HG03520 (cell line): ENCODE results near the gene MMP7.
"Not testable (repeated sequence)": the region's sequence is repeated elsewhere in the genome, so short reads cannot be mapped to it uniquely, and the experiment has no call there.

ENCODE experiments used
- ATAC-seq: cut with Tn5 transposase; IDR thresholded peaks from one replicate; pipeline ENCODE4 v1.9.1; 2021; ENCODE audit warnings: mild to moderate bottlenecking, moderate library complexity; ENCODE audit not compliant: unreplicated experiment

The MMP7 gene

DNA sequence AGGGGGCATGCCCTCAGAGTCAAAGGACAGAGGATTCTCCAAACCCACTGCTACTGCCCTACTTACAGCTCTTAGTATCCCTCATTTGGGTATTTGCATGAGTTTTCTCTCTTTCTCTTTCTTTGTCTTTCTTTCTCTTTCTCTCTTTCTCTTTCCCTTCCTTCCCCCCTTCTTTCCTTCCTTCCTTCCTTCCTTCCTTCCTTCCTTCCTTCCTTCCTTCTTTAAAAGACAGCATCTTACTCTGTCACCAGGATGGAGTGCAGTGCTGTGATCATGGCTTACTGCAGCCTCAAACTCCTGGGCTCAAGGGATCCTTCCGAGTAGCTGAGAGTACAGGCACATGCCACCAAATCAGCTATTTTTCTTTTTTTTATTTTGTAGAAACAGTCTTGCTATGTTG, 14.0 kb upstream of the MMP7 start:
- no peak for ATAC-seq

- ATAC-seq = no peak
Measured at GRCh38 chr11:102539567-102539966, 9.0 kb upstream of the MMP7 start.

DNA sequence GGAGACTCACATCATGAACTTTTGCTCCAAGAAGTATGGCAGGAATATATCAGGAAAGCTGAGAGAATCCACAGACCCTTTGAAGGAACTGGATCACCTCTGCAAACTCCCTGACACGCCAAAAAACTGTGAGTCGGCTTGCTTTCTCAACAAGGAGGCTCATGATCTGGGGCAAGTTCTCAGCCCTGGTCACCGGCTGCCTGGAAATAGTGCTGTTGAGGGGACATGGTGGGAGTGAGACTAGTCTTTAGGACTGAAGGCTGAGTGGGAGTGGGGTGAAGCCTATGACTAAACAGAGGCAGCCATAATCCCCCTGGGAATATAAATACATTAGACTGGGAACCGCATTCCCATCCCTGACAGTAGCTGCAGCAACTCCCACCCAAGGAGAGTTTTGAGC, 8.4 kb upstream of the MMP7 start:
- ATAC-seq = no peak

DNA sequence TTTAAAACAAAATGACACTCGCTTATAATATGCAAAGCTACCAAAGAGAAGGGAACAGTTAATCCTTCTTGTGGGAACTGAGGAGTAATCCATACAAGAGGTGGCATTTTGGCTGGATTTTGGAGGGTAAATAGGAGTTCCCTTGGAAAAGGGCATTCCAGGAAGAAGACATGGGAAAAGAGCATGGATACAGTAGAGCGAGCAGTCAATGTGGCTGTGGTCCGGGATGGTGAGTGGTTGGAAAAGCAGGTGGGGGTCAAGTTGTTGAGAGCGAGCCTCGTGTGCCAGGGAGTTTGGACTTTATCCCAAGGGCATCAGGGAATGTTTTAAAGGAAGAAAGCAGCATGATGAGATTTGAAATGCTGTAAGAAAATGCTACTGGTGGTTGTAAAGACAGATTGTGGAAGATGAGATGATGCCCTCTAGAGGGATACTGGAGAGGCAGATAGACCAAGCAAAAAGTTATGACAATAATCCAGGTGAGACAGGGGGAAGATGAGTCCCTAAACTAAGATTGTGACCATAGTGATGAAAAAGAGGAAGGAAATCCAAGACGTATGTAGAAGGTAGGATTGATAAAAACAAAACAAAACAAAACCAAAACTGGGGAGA, 3.8 kb upstream of the MMP7 start:
- ATAC-seq = no peak

DNA sequence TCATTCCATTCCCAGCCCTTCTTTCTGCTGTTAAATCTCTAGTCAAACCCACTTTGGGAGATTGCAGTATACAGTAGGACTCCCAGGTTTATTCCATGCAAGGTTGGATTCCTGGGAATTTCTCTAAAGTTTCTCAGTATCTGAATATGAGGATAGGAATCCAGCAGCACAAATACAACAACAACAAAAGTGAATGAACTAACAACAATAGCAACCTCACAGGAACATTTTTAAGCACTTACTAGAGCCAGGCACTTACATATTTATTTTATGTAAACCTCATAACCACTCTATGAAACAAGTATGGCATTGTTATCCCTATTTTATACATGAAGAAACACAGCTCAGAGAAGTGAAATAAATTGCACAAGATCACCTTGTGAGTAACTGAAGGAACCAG, 1.9 kb downstream of the MMP7 start:
- ATAC-seq = no peak

DNA sequence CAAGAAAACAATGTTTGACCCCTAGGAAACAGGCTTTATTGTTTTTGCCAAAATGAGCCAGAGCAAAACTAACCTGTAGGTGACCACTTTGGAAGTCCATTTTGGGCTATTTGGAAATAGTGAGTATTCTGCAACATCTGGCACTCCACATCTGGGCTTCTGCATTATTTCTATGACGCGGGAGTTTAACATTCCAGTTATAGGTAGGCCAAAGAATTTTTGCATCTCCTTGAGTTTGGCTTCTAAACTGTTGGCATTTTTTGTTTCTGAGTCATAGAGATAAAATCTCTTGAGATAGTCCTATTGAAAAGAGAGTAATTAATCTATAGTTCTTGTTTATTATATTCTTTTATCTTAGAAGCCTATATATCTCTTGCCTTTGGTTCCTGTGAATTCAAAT, 2.9 kb downstream of the MMP7 start:
- no peak for ATAC-seq

DNA sequence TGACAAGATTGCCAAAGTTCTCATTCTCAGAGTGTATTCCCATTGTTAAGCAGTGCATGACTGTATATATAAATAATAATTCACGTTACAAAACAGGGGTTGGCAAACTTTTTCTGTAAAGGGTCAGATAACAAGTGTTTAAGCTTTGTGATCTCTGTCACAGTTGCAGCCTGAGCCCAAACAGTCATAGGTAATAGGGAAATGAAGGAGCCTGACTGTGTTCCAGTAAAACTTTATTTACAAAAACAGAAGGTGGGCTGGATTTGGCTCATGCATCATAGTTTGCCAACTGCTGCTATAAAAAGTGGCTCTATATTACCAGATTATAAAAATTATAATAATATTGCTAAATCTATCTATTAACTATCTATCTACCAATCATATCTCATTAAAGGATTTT, 3.5 kb downstream of the MMP7 start:
- ATAC-seq = no peak

- no peak for ATAC-seq
Measured at GRCh38 chr11:102523887-102524286, 6.7 kb downstream of the MMP7 start.

GRCh38 chr11:102523189-102523570, 7.4 kb downstream of the MMP7 start:
- no peak for ATAC-seq

GRCh38 chr11:102522312-102523188, 8.0 kb downstream of the MMP7 start:
- peak; percentile 63 for ATAC-seq

- no peak for ATAC-seq
Measured at GRCh38 chr11:102521121-102521520, 9.4 kb downstream of the MMP7 start.

DNA sequence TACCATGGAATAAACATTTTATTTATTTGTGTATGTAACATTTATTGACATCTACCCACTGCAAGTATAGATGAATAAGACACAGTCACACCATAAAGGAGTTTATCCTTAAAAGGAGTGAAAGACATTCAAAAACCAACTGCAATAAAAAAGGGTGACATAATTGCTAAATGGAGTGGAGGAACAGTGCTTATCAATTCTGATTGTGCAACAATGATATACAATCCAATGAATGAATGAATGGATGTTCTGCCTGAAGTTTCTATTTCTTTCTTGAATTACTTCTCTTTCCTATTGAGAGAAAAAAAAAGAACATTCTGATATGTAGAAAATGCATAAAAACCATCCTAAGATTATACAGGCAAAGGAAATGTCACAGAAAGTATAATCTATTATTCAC, 10.0 kb downstream of the MMP7 start:
- no peak for ATAC-seq

GRCh38 chr11:102518296-102519094, 12.1 kb downstream of the MMP7 start:
- ATAC-seq = no peak

DNA sequence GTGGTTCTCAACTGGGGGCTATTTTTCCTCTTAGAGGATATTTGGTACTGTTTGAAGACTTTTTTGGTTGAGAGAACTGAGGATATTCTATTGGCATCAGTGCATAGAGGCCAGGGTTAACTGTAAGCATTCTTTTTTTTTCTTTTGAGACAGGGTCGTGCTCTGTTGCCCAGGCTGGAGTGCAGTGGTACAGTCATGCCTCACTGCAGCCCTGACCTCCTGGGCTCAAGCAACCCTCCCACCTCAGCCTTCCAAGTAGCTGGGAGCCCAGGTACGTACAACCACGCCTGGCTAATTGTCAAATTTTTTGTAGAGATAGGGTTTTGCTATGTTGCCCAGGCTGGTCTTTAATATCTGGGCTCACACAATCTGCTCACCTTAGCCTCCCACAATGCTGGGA, 12.9 kb downstream of the MMP7 start:
- no peak for ATAC-seq

DNA sequence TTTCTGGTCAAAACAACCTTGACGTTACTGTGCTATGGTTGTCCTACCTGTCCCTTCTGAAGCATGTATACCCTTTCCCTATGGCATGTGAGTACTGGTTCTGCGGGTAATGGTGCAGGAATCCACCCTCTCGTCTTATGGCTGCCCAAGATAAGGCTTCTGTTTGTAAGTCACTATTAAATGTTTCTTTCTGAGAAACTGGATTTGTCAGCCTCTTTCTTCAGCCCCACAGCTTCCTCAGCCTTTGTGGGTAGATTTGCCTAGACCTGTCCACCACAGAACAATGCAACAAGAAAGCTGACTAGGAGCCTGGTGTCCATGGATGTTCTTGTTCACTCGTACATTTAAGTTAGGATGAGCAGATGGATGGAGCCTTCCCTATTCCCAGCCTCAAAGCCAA, 14.4 kb downstream of the MMP7 start:
- no peak for ATAC-seq

DNA sequence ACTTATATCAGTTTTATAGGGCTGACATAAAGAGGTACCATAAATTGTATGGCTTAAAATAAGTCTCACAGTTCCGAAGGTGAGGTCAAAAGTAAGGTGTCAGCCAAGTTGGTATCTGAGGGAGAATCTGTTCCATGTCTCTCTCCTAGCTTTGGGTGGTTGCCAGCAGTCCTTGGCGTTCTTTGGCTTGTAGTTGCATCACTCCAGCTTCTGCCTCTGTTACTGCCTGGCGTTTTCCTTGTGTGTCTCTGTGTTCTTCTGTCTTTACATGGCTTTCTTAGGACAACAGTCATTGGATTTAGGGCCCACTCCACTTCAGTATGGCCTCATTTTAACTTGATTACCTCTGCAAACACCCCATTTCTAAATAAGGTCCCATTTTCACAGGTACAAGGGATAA, 16.7 kb downstream of the MMP7 start:
- no peak for ATAC-seq

GRCh38 chr11:102510439-102511135, 20.0 kb downstream of the MMP7 start:
- ATAC-seq = no peak

DNA sequence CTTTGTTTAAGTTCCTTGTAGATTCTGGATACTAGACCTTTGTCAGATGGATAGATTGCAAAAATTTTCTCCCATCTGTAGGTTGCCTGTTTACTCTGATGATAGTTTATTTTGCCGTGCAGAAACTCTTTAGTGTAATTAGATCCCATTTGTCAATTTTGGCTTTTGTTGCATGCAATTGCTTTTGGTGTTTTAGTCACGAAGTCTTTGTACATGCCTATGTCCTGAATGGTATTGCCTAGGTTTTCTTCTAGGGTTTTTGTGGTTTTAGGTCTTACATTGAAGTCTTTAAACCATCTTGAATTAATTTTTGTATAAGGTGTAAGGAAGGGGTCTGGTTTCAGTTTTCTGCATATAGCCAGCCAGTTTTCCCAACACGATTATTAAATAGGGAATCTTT, 27.7 kb downstream of the MMP7 start:
- not testable (repeated sequence) for ATAC-seq

DNA sequence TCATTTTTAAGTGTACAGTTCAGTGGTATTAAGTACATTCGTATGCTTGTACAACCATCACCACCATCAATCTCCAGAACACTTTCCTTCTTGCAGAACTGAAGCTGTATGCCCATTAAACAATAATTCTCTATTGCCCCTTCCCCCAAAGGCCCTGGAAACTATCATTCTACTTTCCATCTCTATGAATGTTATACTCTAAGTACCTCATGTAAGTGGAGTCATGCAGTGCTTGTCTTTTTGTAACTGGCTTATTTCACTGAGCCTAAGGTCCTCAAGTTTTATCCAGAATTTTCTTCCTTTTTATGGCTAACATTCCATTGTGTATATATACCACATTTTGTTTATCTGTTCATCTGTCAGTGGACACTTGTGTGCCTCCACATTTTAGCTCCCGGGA, 29.7 kb downstream of the MMP7 start:
- ATAC-seq = no peak

GRCh38 chr11:102499931-102500330, 30.6 kb downstream of the MMP7 start:
- ATAC-seq = no peak

GRCh38 chr11:102499151-102499550, 31.4 kb downstream of the MMP7 start:
- no peak for ATAC-seq
